ENCODE results near the gene PSG6.

DNA sequence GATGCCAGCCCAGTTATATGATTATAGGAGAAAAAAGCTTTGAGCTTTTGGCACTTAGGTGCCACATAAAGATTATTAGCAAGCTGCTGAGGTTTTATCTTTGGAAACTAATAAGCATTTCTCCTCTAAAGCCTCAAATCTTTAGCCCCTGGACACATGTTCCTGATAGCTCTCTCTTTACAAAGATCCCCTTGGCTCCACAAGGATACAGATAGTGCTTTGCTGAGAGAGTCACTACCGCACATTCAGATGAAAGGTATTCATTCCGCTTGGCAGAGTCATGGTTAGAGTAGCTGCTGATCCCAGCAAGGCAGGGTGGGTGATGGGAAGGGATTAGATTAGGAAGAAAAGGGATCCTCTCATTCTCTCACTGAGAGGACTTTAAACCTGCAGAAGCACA lies 47.5 kb upstream of the PSG6 start:
- TF ChIP-seq, protein P1, sequence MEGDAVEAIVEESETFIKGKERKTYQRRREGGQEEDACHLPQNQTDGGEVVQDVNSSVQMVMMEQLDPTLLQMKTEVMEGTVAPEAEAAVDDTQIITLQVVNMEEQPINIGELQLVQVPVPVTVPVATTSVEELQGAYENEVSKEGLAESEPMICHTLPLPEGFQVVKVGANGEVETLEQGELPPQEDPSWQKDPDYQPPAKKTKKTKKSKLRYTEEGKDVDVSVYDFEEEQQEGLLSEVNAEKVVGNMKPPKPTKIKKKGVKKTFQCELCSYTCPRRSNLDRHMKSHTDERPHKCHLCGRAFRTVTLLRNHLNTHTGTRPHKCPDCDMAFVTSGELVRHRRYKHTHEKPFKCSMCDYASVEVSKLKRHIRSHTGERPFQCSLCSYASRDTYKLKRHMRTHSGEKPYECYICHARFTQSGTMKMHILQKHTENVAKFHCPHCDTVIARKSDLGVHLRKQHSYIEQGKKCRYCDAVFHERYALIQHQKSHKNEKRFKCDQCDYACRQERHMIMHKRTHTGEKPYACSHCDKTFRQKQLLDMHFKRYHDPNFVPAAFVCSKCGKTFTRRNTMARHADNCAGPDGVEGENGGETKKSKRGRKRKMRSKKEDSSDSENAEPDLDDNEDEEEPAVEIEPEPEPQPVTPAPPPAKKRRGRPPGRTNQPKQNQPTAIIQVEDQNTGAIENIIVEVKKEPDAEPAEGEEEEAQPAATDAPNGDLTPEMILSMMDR (IDR thresholded peaks at IDR 0.05) = no peak
- TF ChIP-seq POLR2A (IDR thresholded peaks at IDR 0.05) (no peak), POLR2AphosphoS5 (IDR thresholded peaks at IDR 0.05) (no peak)

All from stomach (tissue), 4 donors.